Cardiac muscle cell (in vitro differentiated cells and primary cell): Measurements from ENCODE around the gene SYT9. TPM values are rescaled to one million over a fixed set of nuclear protein-coding genes. Genes with fewer than 3 reads are reported as not detected.

Experiments used
- DNase-seq, 2 donors: peaks; one replicate each; pipeline versions ENCODE4 v3.0.0 to v3.0.0-alpha.2; 2010 to 2017; ENCODE audit warnings: low read depth in 1 of 2, low spot score in 1 of 2
- H3K27ac ChIP-seq: fragments of 200-600 bp; sonication (generic); 2 replicates; pipeline ENCODE4 v1.5.1; 2016
- H3K27me3 ChIP-seq: fragments of 200-600 bp; sonication (generic); 2 replicates; pipeline ENCODE4 v1.6.0; 2016; ENCODE audit warnings: control low read depth
- H3K36me3 ChIP-seq: fragments of 200-600 bp; sonication (generic); 2 replicates; pipeline ENCODE4 v1.5.1; 2016; ENCODE audit warnings: control low read depth
- H3K4me1 ChIP-seq: fragments of 200-600 bp; sonication (generic); 2 replicates; pipeline ENCODE4 v1.8.1; 2017; ENCODE audit warnings: low read depth, mild to moderate bottlenecking, mixed run types
- H3K4me3 ChIP-seq: fragments of 200-600 bp; sonication (generic); 2 replicates; pipeline ENCODE4 v1.5.1; 2016; ENCODE audit warnings: mild to moderate bottlenecking
- H3K9me3 ChIP-seq: fragments of 200-600 bp; sonication (generic); 2 replicates; pipeline ENCODE4 v1.5.1; 2017; ENCODE audit warnings: low read depth, mild to moderate bottlenecking, control low read depth
- polyA plus RNA-seq: library from polyadenylated mRNA; unstranded; fragments of >200 nt; fragmentation: Nextera tagmentation; extraction: Ambion mirVana; gene quantifications from 2 replicates; pipeline ENCODE4 v1.2.1, GENCODE V29; 2016
- total RNA-seq: library from RNA; depleted of rRNA; stranded (reverse); fragments of >200 nt; gene quantifications from 2 replicates; pipeline ENCODE4 v1.2.3, GENCODE V29; 2016
- TF ChIP-seq, protein P1 (sequence below): IDR thresholded peaks from 2 replicates; pipeline ENCODE4 v1.5.1; 2012; ENCODE audit warnings: low read depth, mild to moderate bottlenecking, low read length

The SYT9 gene
- total and polyA plus RNA-seq, 2 experiments from 2014 or later, result 1.3 to 2.2 TPM

DNA sequence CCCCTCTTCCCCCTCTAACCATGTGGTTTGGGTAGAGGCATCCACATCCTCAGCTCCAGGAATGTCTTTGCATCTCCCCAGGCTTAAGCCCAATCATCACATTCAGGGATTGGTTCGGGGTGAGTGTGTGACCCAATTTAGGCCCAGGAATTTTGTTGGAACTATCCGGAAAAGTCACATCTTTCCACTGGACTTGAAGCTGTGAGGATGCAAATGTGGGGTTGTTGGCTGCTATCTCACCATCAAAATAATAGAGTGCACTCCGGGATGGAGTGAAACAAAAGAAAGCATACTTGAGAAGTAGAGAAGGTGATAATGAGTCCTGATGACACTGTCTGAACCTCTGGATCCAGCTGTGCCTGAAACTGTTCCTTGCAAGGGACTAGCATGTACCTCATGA lies 199.8 kb downstream of the SYT9 start:
- TF ChIP-seq, protein P1, sequence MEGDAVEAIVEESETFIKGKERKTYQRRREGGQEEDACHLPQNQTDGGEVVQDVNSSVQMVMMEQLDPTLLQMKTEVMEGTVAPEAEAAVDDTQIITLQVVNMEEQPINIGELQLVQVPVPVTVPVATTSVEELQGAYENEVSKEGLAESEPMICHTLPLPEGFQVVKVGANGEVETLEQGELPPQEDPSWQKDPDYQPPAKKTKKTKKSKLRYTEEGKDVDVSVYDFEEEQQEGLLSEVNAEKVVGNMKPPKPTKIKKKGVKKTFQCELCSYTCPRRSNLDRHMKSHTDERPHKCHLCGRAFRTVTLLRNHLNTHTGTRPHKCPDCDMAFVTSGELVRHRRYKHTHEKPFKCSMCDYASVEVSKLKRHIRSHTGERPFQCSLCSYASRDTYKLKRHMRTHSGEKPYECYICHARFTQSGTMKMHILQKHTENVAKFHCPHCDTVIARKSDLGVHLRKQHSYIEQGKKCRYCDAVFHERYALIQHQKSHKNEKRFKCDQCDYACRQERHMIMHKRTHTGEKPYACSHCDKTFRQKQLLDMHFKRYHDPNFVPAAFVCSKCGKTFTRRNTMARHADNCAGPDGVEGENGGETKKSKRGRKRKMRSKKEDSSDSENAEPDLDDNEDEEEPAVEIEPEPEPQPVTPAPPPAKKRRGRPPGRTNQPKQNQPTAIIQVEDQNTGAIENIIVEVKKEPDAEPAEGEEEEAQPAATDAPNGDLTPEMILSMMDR, result no peak
- Histone ChIP-seq H3K27ac (no peak overlapping the region), H3K4me3 (no peak overlapping the region), H3K9me3 (no peaks in the 10 kb centered on the region), H3K36me3 (no peaks in the 10 kb centered on the region), H3K27me3 (no peaks in the 10 kb centered on the region), H3K4me1 (peaks cover 9% of the 10 kb centered on the region)
- no peak for DNase-seq

DNA sequence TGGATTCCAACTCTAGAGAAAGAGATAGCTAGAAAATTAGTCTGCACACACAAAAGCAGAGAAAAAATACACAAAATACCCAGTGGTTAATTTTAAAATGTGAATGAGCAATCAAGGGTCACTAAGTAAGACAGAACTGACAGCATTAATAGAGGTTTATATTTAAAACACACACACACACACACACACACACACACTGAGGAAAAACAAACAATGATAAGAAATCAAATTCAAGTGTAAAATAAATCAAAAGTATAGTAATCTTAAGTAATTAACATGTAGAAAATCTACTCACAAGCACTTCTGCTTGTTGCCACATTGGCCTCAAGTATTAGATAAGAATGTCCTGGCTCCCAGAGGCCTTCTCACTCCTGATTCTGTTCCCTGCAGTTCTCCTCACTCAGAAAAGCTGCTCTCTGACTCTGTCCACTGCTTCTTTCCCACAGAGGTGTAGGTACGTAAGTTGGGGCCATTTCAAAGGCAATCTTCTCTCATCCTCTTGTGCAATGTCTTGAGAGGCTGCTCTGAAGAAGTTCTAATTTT lies 200.3 kb downstream of the SYT9 start:
- DNase-seq, result no peak

DNA sequence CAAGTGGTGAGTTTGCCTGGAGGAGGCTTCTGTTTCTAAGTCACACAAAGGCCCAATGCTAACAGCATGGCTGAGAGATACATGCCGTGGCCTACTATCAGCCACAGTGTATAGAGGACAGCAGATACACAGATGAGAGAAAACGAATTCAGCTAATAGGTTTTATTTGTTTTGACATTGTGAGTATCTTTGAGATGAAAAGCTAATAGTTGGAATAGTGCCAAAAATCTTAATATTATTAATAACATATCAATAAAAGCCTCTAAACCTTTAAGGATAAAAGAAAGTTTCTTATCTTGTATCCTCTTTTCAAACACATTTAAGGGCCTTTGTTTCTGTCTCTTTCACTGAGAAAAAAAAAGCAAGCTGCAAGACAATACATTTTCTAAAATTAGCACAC lies 203.2 kb downstream of the SYT9 start:
- Histone ChIP-seq H3K27ac (no peak overlapping the region), H3K27me3 (no peaks in the 10 kb centered on the region), H3K9me3 (no peaks in the 10 kb centered on the region), H3K4me1 (peaks cover 17% of the 10 kb centered on the region), H3K36me3 (no peaks in the 10 kb centered on the region), H3K4me3 (no peak overlapping the region)
- no peak for DNase-seq
- TF ChIP-seq, protein P1, result no peak

More for the DNA sequence above, 200.3 kb downstream of the SYT9 start:
- Histone ChIP-seq H3K27me3 (no peaks in the 10 kb centered on the region), H3K9me3 (no peaks in the 10 kb centered on the region), H3K36me3 (no peaks in the 10 kb centered on the region), H3K4me3 (no peak overlapping the region), H3K4me1 (peaks cover 14% of the 10 kb centered on the region), H3K27ac (no peak overlapping the region)
- TF ChIP-seq, protein P1, result no peak

DNA sequence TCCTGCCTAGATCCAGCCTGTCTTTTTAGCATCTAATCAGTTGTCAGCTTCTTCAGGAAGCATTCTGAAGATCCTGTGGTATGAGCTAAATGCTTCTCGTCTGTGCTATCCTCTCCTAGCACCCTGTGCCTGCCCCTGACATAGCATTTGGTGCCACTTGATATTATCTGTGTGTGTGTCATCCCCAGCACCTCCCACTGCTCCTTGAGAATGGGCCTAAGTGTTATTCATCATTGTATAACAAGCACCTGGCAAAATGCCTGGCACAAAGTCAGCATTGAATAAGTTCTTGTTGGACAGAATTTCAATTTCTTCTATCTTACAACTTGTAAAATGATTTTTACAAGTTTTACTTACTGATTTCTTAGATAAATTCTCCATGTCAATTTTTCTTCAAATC lies 205.5 kb downstream of the SYT9 start:
- no peaks in the 10 kb centered on the region for H3K36me3 ChIP-seq
- no peak overlapping the region for H3K27ac ChIP-seq
- no peak for DNase-seq
- TF ChIP-seq, protein P1, result no peak
- H3K4me1 ChIP-seq, result peaks cover 10% of the 10 kb centered on the region
- H3K4me3 ChIP-seq, result no peak overlapping the region
- no peaks in the 10 kb centered on the region for H3K27me3 ChIP-seq
- no peaks in the 10 kb centered on the region for H3K9me3 ChIP-seq

DNA sequence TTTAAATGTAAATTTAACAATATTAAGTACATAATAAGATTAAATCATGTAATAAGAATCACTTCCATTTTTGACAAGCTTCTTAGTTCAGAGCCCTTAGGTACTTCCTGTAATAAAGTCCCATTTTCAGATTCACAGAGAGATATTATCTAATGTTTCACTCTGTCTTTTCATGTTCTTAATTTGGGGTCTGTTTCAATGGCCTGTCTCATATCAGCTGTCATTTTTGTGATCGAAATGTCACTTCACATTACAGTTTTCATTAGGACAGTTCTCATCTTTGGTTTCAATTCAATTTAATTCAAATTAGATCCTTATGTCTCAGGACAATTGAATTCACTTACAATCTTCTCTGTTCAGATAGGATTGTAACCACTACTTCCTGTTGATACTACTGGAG lies 211.0 kb downstream of the SYT9 start:
- Histone ChIP-seq H3K27ac (no peak overlapping the region), H3K4me1 (no peaks in the 10 kb centered on the region), H3K9me3 (no peaks in the 10 kb centered on the region), H3K4me3 (no peak overlapping the region), H3K27me3 (no peaks in the 10 kb centered on the region), H3K36me3 (no peaks in the 10 kb centered on the region)
- no peak for DNase-seq
- TF ChIP-seq, protein P1, result no peak

DNA sequence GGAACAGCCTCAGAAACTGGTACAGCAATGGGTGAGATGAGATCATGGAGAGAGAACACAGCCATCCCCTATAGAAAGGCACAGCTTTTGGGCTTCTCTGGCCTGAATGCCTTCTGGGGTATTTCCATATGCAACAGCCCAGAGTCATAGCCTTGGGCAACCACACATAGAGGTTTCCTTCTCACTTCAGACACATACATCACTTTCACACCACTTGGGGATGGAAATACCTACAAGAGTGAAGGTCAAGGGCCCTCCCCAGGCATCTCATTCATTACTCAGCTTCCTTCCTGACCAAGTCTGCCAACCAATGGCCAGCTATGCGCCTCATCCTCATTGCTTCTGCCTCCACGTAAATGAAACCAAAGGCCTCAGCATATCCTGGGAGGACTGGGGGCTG lies 215.9 kb downstream of the SYT9 start:
- Histone ChIP-seq H3K9me3 (no peaks in the 10 kb centered on the region), H3K27me3 (no peaks in the 10 kb centered on the region), H3K36me3 (no peaks in the 10 kb centered on the region), H3K4me1 (no peaks in the 10 kb centered on the region), H3K27ac (no peak overlapping the region), H3K4me3 (no peak overlapping the region)
- no peak for DNase-seq
- TF ChIP-seq, protein P1, result no peak
